Gastrocnemius medialis (tissue), 4 donors: ENCODE data around the gene ITPR3. TPM values are rescaled to one million over a fixed set of nuclear protein-coding genes. Genes with fewer than 3 reads are reported as not detected.

Source experiments
- ATAC-seq, 2 donors: fragments of 150-250 bp; one replicate each; pipeline ENCODE4 v1.9.1; 2016
- DNase-seq, 2 donors: peaks; one replicate each; pipeline ENCODE4 v3.0.0-alpha.2; 2019
- H3K27ac ChIP-seq, 4 donors: fragments of 200-600 bp; sonication (generic); 1 replicate in 1 of 4; 2 replicates in 3 of 4; pipeline ENCODE4 v1.5.1; 2016 to 2018; ENCODE audit warnings: mild to moderate bottlenecking in 2 of 4, moderate library complexity in 1 of 4
- H3K27me3 ChIP-seq, 3 donors: fragments of 200-600 bp; sonication (generic) in 2 of 3; 1 replicate in 1 of 3; 2 replicates in 2 of 3; pipeline versions ENCODE4 v1.5.1 to v1.6.0; 2016 to 2019; ENCODE audit warnings: mild to moderate bottlenecking in 1 of 3, moderate library complexity in 1 of 3
- H3K36me3 ChIP-seq, 2 donors: fragments of 200-600 bp; sonication (generic) in 1 of 2; one replicate each; pipeline ENCODE4 v1.5.1; 2017 to 2018
- H3K4me1 ChIP-seq, 2 donors: fragments of 200-600 bp; sonication (generic) in 1 of 2; one replicate each; pipeline ENCODE4 v1.5.1; 2016 to 2017; ENCODE audit warnings: mild to moderate bottlenecking in 2 of 2
- H3K4me3 ChIP-seq, 4 donors: fragments of 200-600 bp; sonication (generic) in 3 of 4; 1 replicate in 1 of 4; 2 replicates in 3 of 4; pipeline ENCODE4 v1.5.1; 2016 to 2019; ENCODE audit warnings: mild to moderate bottlenecking in 2 of 4
- H3K9me3 ChIP-seq, 3 donors: fragments of 200-600 bp; sonication (generic) in 2 of 3; 1 replicate in 1 of 3; 2 replicates in 2 of 3; pipeline ENCODE4 v1.5.1; 2016 to 2019
- POLR2A ChIP-seq, 2 donors: fragments of 450-650 bp; IDR thresholded peaks; one replicate each; pipeline ENCODE4 v1.6.1; 2017; ENCODE audit warnings: antibody characterized with exemption in 2 of 2, mild to moderate bottlenecking in 2 of 2, moderate library complexity in 2 of 2
- in situ Hi-C, 4 donors: fragments of 200-750 bp; cut with MboI; loops; one replicate each; pipeline versions ENCODE4 v1.15.0 to v1.8.0; 2017; ENCODE audit warnings: low sequenced_read_pairs in 4 of 4
- intact Hi-C: fragments of 100-400 bp; cut with DNase I; formaldehyde crosslinking; loops from one replicate; pipeline ENCODE4 v1.15.1; 2023; ENCODE audit warnings: low total_unique reads
- total RNA-seq, 4 donors: library from RNA; depleted of rRNA; stranded (reverse); fragments of >200 nt; gene quantifications; one replicate each; pipeline versions ENCODE4 v1.1.0 to v1.2.3, GENCODE V29; 2016
- TF ChIP-seq, protein P1 (sequence below), 5 experiments: fragments of 450-650 bp in 3 of 5; fragments of 200-600 bp in 2 of 5; sonication (generic) in 2 of 5; IDR thresholded peaks in 4 of 5; conservative IDR thresholded peaks in 1 of 5; 1 replicate in 4 of 5; 2 replicates in 1 of 5; pipeline ENCODE4 v1.5.1; 2016 to 2019; ENCODE audit warnings: antibody characterized with exemption in 5 of 5, mild to moderate bottlenecking in 3 of 5, moderate library complexity in 3 of 5

The ITPR3 gene
- total RNA-seq, 4 donors from 2014 or later: 1.9 to 6.8 (median 4.2) TPM

- peak overlapping the region in 1 of 4 donors; percentile 6 for H3K4me3 ChIP-seq
- TF ChIP-seq POLR2A (IDR thresholded peaks at IDR 0.05): no peak
- TF ChIP-seq, protein P1, sequence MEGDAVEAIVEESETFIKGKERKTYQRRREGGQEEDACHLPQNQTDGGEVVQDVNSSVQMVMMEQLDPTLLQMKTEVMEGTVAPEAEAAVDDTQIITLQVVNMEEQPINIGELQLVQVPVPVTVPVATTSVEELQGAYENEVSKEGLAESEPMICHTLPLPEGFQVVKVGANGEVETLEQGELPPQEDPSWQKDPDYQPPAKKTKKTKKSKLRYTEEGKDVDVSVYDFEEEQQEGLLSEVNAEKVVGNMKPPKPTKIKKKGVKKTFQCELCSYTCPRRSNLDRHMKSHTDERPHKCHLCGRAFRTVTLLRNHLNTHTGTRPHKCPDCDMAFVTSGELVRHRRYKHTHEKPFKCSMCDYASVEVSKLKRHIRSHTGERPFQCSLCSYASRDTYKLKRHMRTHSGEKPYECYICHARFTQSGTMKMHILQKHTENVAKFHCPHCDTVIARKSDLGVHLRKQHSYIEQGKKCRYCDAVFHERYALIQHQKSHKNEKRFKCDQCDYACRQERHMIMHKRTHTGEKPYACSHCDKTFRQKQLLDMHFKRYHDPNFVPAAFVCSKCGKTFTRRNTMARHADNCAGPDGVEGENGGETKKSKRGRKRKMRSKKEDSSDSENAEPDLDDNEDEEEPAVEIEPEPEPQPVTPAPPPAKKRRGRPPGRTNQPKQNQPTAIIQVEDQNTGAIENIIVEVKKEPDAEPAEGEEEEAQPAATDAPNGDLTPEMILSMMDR (IDR thresholded peaks at IDR 0.05 in 4 of 5, conservative IDR thresholded peaks at IDR 0.05 in 1 of 5): no peak
- no peaks in the 10 kb centered on the region for H3K9me3 ChIP-seq
- DNase-seq (peak in 1 of 2 donors; percentile 81), ATAC-seq (peak in 1 of 2 donors; percentile 0)
- H3K4me1 ChIP-seq: peaks cover 50 to 66% of the 10 kb centered on the region in 2 donors
- no peaks in the 10 kb centered on the region for H3K27me3 ChIP-seq
- peak overlapping the region; percentile 98 to 100 (median 100) for H3K27ac ChIP-seq
- peaks cover 6 to 40% of the 10 kb centered on the region in 2 donors for H3K36me3 ChIP-seq
- in situ Hi-C loops: loop anchor here in 1 of 4 donors (25.0 kb wide), 1 partner anchor 559 kb away; no protein-coding TSS in a partner anchor
- intact Hi-C loops: loop anchor here (10.0 kb wide), 1 partner anchor 413 kb away; the partner anchor contains the start of genes TAPBP and ZBTB22
Observed at GRCh38 chr6:33727932-33728331, 106.8 kb downstream of the ITPR3 start.

- peak; percentile 10 to 42 for TF ChIP-seq POLR2A (IDR thresholded peaks at IDR 0.05)
- TF ChIP-seq, protein P1 (IDR thresholded peaks at IDR 0.05 in 4 of 5, conservative IDR thresholded peaks at IDR 0.05 in 1 of 5): no peak
- ATAC-seq: peak in 1 of 2 donors; percentile 3
- Histone ChIP-seq H3K36me3 (peaks cover 6 to 35% of the 10 kb centered on the region in 2 donors), H3K27me3 (no peaks in the 10 kb centered on the region), H3K27ac (peak overlapping the region; percentile 98 to 100 (median 100)), H3K9me3 (no peaks in the 10 kb centered on the region), H3K4me1 (peaks cover 55 to 70% of the 10 kb centered on the region in 2 donors), H3K4me3 (peak overlapping the region in 1 of 4 donors; percentile 6)
- DNase-seq: no peak
- in situ Hi-C loops: loop anchor here in 1 of 4 donors (25.0 kb wide), 1 partner anchor 559 kb away; no protein-coding TSS in a partner anchor
- intact Hi-C loops: loop anchor here (10.0 kb wide), 1 partner anchor 414 kb away; the partner anchor contains the start of genes TAPBP and ZBTB22
Observed at GRCh38 chr6:33728438-33728837, 107.3 kb downstream of the ITPR3 start.

- peaks cover 61 to 75% of the 10 kb centered on the region in 2 donors for H3K4me1 ChIP-seq
- ATAC-seq (no peak), DNase-seq (peak in 1 of 2 donors; percentile 47)
- TF ChIP-seq POLR2A (IDR thresholded peaks at IDR 0.05): no peak
- TF ChIP-seq, protein P1 (IDR thresholded peaks at IDR 0.05 in 4 of 5, conservative IDR thresholded peaks at IDR 0.05 in 1 of 5): no peak
- H3K4me3 ChIP-seq: no peak overlapping the region
- no peaks in the 10 kb centered on the region for H3K27me3 ChIP-seq
- H3K27ac ChIP-seq: peak overlapping the region; percentile 98 to 100 (median 100)
- in situ Hi-C loops: loop anchor here in 1 of 4 donors (25.0 kb wide), 1 partner anchor 558 kb away; no protein-coding TSS in a partner anchor
- intact Hi-C loops: loop anchor here (10.0 kb wide), 1 partner anchor 414 kb away; the partner anchor contains the start of genes TAPBP and ZBTB22
- H3K36me3 ChIP-seq: peaks cover 6 to 34% of the 10 kb centered on the region in 2 donors
- H3K9me3 ChIP-seq: no peaks in the 10 kb centered on the region
Observed at GRCh38 chr6:33729059-33729458, 107.9 kb downstream of the ITPR3 start.

GRCh38 chr6:33730611-33731010, 109.5 kb downstream of the ITPR3 start:
- TF ChIP-seq, protein P1 (IDR thresholded peaks at IDR 0.05 in 4 of 5, conservative IDR thresholded peaks at IDR 0.05 in 1 of 5): no peak
- TF ChIP-seq POLR2A (IDR thresholded peaks at IDR 0.05): peak; percentile 8 to 47
- peak; percentile 88 to 90 for DNase-seq
- intact Hi-C loops: loop anchor here (1.0 kb wide), 1 partner anchor 20 kb away; no protein-coding TSS in a partner anchor
- ATAC-seq: peak; percentile 28 to 45
- H3K27me3 ChIP-seq: no peaks in the 10 kb centered on the region
- peak overlapping the region; percentile 98 to 100 (median 100) for H3K27ac ChIP-seq
- H3K4me1 ChIP-seq: peaks cover 76 to 84% of the 10 kb centered on the region in 2 donors
- in situ Hi-C loops: loop anchor here in 1 of 4 donors (25.0 kb wide), 1 partner anchor 557 kb away; no protein-coding TSS in a partner anchor
- H3K9me3 ChIP-seq: no peaks in the 10 kb centered on the region
- peak overlapping the region in 2 of 4 donors; percentile 14 to 23 for H3K4me3 ChIP-seq
- peaks cover 10 to 43% of the 10 kb centered on the region in 2 donors for H3K36me3 ChIP-seq
